ENCODE results near the gene CTNNA2.
A peak's percentile ranks its signal among the peaks of the same experiment; 100 is the strongest.
"Not testable (repeated sequence)": the region's sequence is repeated elsewhere in the genome, so short reads cannot be mapped to it uniquely, and the experiment has no call there.

CTNNA2 gene

DNA sequence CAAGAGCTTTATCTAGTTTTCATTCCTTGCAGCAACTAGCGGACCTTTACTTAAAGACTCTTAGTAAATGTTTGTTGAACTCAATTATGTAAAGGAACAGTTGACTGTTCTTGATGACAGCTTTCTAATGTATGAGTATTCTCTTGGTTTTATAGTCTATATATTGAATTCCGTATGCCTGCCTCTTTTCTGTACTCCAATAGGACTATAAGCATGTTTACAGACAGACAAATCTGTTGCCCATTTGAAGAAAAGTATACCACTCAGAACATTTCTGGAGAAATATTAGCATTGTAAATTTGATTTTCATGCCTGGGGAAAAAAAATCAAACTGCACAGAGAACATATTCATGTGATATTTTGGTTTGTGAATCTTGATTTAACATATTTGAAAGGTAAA is 682.2 kb downstream of the CTNNA2 start:
- no peak for DNase-seq (ENCODE audit: low read depth, low spot score)

DNA sequence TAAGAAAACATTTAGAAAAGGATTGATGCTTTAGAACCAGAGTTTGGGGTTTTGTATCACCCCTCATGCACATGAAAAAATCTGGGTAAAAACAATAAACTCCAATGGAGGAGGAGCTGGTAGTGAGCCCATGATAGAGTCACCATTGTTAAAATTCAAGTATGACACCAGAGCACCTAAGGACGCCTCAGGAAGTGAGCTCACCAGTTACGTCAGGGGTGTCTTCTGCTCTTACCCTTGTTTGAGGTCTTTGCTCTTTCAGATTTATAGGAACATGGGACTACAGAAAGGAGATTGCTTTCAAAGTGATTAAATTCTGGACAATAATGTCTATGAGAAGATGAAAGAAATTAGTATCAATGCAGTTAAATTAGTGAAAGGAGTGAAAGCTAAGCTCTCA is 685.2 kb downstream of the CTNNA2 start:
- DNase-seq (ENCODE audit: low read depth, low spot score) = no peak

DNA sequence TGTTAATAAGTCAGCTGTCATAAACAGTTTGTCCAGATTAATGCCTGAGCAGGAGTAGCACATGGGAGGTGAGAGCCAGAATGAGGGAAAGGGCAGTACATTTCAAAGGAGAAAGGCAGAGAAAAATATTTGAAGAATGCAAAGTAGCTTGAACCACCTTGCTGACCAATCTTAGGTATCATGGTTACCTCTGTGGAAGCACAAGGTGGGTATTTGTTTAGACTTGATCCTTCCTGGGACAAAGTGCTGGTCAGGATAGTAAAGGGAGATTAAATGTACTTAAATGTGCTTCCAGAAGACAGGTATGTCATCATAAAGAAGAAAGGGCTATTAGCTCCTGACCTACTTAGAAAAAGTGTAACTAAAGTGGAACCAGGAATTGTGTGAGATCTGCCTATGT is 686.7 kb downstream of the CTNNA2 start:
- no peak for DNase-seq (ENCODE audit: low read depth, low spot score)

DNA sequence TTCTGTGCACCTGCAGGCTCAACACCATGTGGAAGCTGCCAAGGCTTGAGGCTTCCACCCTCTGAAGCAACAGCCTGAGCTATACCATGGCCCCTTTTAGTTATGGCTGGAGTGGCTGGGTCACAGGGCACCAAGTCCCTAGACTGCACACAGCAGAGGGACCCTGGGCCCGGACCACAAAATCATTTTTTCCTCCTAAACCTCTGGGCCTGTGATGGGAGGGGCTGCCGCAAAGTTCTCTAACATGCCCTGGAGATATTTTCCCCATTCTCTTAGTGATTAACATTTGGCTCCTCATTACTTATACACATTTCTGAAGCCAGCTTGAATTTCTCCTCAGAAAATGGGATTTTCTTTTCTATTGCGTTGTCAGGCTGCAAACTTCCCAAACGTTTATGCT is 691.1 kb downstream of the CTNNA2 start:
- not testable (repeated sequence) for DNase-seq (ENCODE audit: low read depth, low spot score)

DNA sequence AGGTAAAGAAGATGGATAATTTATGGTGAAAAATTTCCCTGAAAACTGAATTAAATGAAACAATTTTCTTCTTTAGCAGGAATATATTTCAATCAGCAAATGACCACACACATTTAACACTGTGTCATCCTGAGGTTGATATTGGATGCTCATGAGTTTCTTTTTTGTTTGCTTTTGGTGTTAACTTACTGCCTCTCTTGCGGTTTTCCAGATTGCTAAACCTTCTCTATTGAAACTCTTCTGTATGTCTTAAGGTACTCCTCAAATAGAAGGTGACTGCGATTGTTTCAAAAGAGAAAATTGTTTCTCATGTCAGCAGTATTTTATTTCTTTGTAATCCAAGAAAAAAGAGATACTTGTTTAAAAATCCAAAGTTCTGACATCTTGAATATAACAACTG is 692.6 kb downstream of the CTNNA2 start:
- no peak for DNase-seq (ENCODE audit: low read depth, low spot score)

GRCh38 chr2:80209458-80209857 is 696.6 kb downstream of the CTNNA2 start:
- no peak for DNase-seq (ENCODE audit: low read depth, low spot score)

DNA sequence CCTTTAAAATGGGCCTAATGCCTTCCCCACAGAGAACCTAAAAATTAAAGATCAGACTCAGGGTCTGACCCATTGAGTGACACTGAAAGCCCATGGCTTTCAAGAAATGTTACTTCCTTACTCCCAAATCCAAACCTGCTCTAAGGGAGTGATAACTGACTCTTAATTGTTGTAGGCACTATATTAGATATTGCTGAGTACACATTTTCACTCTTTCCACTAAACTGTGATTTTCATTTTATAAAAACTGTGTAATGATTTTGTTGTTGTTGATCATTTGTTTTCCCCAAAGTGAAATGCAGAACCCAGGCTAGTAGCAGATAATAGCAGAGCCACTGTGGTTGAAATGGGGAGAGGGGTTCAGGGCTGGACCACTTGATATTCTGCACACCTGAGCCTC is 704.6 kb downstream of the CTNNA2 start:
- DNase-seq (ENCODE audit: low read depth, low spot score) = no peak

GRCh38 chr2:80222644-80223043 is 709.8 kb downstream of the CTNNA2 start:
- no peak for DNase-seq (ENCODE audit: low read depth, low spot score)

GRCh38 chr2:80231421-80231820 is 718.6 kb downstream of the CTNNA2 start:
- DNase-seq (ENCODE audit: low read depth, low spot score) = peak; percentile 28

- no peak for DNase-seq (ENCODE audit: low read depth, low spot score)
These were observed 720.5 kb downstream of the CTNNA2 start for GRCh38 chr2:80233333-80233732.

DNA sequence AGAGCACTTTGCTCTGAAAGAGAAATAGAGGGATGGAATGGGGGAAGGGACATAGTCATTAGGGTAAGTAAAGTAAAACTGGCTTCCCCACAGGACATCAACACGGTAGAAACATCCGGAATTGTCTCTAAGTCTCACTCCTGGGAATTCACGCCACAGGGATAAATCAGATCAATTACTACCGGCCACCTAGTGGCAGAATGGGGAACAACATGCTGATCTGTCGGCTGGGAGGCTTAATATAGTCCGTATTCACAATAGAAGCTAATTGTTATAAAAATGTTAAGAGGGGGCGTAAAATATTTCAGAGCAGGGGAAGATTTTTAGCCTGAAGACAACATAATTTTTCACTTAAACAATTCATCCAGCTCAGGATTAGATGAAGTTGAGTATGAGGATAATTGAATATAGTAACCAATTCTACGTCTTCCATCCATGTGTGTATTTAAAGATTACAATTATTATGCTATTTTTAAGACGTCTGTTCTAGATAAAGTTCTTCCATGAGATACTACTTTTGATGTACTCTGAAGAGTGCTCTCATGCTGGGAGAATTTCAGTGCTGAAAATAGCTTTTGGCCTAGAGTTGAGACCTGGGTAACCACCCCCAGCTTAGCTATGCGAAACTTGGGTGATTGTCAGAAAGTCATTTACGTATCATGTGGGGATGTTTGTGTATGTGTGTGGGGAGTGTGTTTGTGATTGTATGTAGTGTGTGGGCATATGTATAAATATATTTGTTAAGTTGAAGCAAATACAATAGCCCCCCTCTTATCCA is 726.0 kb downstream of the CTNNA2 start:
- DNase-seq (ENCODE audit: low read depth, low spot score) = no peak

DNA sequence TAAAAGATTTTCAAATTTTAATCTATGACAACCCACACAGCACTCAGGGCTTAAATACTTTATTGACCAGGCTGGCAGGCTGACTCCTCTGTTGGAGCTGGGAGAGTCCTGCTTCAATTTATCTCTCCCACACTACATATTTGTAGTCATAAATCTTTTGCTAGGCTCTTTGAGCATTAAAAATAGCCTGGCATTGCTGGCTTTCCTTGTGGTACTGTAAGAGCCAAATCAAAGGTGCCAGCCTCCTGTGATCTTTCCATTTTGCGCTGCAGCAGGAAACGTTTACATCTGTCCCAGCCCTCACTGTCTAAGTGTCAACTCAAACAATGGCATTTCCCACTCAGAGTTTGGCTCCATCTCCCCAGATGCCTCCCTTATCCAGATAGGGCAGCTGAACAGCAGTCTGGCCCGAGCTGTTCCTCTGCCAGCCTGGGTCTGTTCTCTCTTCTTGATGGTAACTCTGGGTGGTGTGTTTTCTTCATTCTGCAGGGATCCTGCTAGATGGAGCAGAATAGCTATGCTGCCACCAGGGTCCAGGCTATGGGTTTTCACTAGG is 729.6 kb downstream of the CTNNA2 start:
- no peak for DNase-seq (ENCODE audit: low read depth, low spot score)

GRCh38 chr2:80244905-80245584 is 732.2 kb downstream of the CTNNA2 start:
- no peak for DNase-seq (ENCODE audit: low read depth, low spot score)

- no peak for DNase-seq (ENCODE audit: low read depth, low spot score)
These were observed 733.7 kb downstream of the CTNNA2 start for GRCh38 chr2:80246534-80246933.

DNA sequence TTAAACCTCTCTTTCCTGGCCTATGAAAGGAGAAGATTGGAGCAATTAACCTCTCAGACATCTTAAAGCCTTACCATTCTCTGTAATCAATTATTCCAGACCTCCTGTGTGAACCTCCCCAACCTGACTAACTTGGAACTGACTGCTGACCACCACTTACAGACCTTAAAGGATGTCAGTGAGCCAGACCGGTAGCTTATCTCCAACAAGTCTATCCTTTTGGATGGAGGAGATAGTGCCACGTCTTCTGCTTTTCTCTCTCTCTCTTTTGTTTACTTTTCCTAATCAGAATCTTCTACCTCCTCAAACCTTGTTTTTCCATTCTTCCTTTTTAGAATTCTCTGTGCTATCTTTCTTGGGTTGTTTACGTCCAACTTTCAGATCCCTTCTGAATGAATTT is 734.5 kb downstream of the CTNNA2 start:
- no peak for DNase-seq (ENCODE audit: low read depth, low spot score)

GRCh38 chr2:80248146-80248545 is 735.3 kb downstream of the CTNNA2 start:
- no peak for DNase-seq (ENCODE audit: low read depth, low spot score)

DNA sequence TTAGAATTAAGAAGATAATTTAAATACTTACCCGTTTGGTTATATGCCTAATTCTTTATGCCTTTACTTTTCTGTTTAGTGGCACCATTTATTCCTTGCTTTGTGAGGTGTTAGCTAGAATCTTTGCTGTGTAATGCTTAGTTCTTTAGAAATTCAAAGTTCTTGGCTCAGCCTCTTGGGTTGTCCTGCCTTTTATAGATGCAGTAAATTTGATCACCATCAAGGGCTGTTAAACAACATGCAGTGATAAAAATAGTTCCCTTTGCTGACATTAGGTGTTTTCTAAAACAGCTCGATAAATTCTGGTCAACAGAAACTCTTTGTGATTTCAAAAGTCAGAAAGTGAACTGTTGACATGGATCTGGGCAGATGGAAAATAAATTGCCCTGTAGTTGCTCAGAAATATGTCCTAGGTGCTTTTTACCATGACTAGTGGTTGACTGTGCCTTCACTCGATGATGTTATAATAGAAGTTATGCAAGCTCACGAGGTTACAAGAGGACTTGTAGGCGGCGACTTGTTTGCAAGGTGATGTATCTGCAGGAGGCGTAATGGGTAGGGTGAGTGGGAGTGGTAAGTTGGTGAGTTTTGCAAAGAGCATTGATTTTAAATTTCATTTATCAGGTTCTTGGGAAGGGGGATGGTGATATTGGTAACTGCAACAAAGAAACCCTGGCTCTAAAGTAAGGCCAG is 739.6 kb downstream of the CTNNA2 start:
- DNase-seq (ENCODE audit: low read depth, low spot score) = no peak

DNA sequence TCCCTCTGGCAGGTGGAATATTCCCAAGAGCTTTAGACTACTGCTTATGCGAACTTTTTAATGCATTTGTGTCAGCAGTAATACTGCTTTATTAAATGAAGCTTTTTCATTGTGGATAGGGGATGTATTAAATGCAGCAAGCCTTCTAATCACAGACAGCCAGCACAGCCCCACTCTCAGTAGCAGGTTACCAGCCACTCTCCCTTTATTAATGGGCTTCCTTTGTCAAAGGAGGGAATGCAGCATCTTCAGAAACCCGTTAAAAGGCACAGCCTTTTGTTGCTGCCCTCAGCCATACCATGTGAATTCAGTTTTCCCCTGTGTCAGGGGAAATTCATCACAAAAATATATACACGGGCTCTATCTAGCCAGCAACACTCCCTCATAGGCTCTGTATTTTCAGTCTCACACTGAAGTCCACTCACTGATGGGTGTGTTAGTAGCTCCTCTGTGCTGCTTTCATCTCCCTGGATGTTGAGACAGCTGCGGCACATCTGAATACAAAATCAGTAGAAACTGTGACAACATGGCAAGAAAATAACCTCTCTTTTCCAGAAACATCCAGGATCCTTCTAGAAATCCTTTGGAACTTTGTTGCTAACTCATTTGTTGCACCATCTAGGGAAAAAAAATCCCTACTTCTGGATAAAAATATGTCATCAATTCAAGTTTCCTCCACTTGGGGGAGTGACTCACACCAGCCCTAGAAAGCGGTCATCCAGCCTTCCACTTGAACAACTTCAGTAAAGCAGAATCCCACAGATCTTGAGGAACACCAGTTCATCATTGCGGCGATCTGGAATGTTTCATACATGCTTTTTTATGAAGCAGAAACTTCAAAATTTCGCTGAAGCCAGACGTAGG is 743.3 kb downstream of the CTNNA2 start:
- DNase-seq (ENCODE audit: low read depth, low spot score) = no peak

DNA sequence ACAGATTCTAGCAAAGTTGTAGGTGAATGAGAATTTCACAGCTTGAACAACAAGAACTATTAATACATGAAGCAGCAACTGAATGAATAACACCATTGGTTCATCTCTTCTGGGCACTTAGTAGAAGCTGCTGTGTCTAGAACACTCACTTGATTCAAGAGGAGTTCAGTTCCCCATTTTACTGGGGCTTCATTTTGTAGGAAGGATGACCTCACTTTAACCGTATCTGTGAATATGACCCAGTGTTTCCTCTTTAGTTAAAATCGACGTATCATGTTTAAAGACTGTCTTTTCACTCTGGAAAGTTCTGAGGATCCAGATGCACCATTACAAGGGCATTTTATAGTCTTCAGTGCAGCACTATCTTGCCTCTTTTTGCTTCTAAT is 743.9 kb downstream of the CTNNA2 start:
- no peak for DNase-seq (ENCODE audit: low read depth, low spot score)

- no peak for DNase-seq (ENCODE audit: low read depth, low spot score)
These were observed 744.6 kb downstream of the CTNNA2 start for GRCh38 chr2:80257450-80257849.

GRCh38 chr2:80258341-80258740 is 745.5 kb downstream of the CTNNA2 start:
- DNase-seq (ENCODE audit: low read depth, low spot score) = no peak

DNA sequence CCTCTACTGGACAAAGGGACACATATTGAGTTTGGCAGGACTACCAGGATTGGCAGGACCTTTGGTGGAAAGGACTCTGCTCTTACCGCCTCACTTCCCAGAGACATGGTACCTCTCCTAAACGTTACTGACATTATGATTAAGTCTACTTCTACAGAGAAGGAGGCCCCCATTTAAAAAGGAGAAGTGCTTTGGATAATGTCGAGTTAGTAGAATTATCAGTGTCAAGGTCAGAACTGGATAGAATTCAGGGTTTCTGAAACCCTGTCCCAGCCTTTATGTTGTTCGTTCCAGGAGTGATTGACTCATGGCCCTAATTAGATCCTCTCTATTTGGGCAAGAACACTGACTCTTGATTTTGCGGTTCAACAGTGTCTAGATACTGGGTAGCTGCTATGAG is 745.9 kb downstream of the CTNNA2 start:
- DNase-seq (ENCODE audit: low read depth, low spot score) = no peak
